HCT116 (cell line): ENCODE measurements around the gene PPP1R37. TPM values are rescaled to one million over a fixed set of nuclear protein-coding genes. Genes with fewer than 3 reads are reported as not detected.

Source experiments
- ATAC-seq: fragments of 200-7000 bp; cut with Tn5 transposase; 2 replicates; pipeline ENCODE4 v1.9.1; 2020; ENCODE audit warnings: mild to moderate bottlenecking, moderate library complexity
- BruUV-seq: library from RNA; stranded (reverse); fragments of 400-500 nt; replicated peaks from 2 replicates; lab custom pipeline; 2021; lab: Mats Ljungman, UMichigan
- CTCF ChIA-PET: fragments of 300-600 bp; sonication (Branson Sonifier 250); formaldehyde crosslinking; loops from one replicate; lab custom pipeline; 2021; ENCODE audit warnings: antibody characterized with exemption; lab: Charles Lee
- POLR2A ChIA-PET: fragments of 300-600, 350-600 bp; sonication (Branson Sonifier 250); formaldehyde crosslinking; loops from one replicate; lab custom pipeline; 2021; ENCODE audit warnings: antibody characterized with exemption; lab: Charles Lee
- RAD21 ChIA-PET, 2 experiments: fragments of 300-600 bp; sonication (Branson Sonifier 250); formaldehyde crosslinking; loops; one replicate each; lab custom pipeline; 2023; ENCODE audit warnings: low total read pairs in 2 of 2; ENCODE audit not compliant: uncharacterized antibody in 2 of 2, unreplicated experiment in 2 of 2, low non-redundant PET in 1 of 2; lab: Charles Lee
- DNase-seq: peaks from one replicate; pipeline ENCODE4 v3.0.0-alpha.2; 2010; ENCODE audit warnings: low read depth, low spot score
- H2AFZ ChIP-seq: fragments of 200-600 bp; shearing (Covaris generic), sonication (generic); 2 replicates; pipeline ENCODE4 v1.6.1; 2017; ENCODE audit warnings: low read depth, mixed run types, mixed read lengths, antibody characterized with exemption, low read length; ENCODE audit not compliant: poor library complexity, severe bottlenecking
- H3K27ac ChIP-seq: 2 replicates; pipeline ENCODE4 v1.5.1; 2012; ENCODE audit warnings: low read depth, low read length
- H3K27me3 ChIP-seq: fragments of 200-600 bp; sonication (generic); 2 replicates; pipeline ENCODE4 v1.6.1; 2016; ENCODE audit warnings: mixed run types, low read length, mixed read lengths; ENCODE audit not compliant: insufficient read depth
- H3K36me3 ChIP-seq, 2 experiments: fragments of 200-500 bp in 1 of 2; fragments of 200-600 bp in 1 of 2; sonication (Bioruptor generic) in 1 of 2; sonication (generic) in 1 of 2; 2 replicates each; pipeline versions ENCODE4 v1.5.1 to v1.6.1; 2014 to 2016; ENCODE audit warnings: low read length in 2 of 2, inconsistent platforms in 1 of 2, mixed read lengths in 1 of 2, mixed run types in 1 of 2; ENCODE audit not compliant: insufficient read depth in 2 of 2, control insufficient read depth in 1 of 2
- H3K4me1 ChIP-seq, 2 experiments: fragments of 200-600 bp in 1 of 2; sonication (generic) in 1 of 2; 2 replicates each; pipeline versions ENCODE4 v1.5.1 to v1.6.1; 2012 to 2017; ENCODE audit warnings: low read length in 2 of 2, inconsistent platforms in 1 of 2, mild to moderate bottlenecking in 1 of 2, mixed read lengths in 1 of 2, mixed run types in 1 of 2, moderate library complexity in 1 of 2; ENCODE audit not compliant: insufficient read depth in 2 of 2, control insufficient read depth in 1 of 2
- H3K4me2 ChIP-seq: fragments of 200-600 bp; sonication (generic); 2 replicates; pipeline ENCODE4 v1.6.1; 2017; ENCODE audit warnings: mixed run types, low read length, mixed read lengths
- H3K4me3 ChIP-seq, 2 experiments: fragments of 200-600 bp in 1 of 2; sonication (generic) in 1 of 2; replicated peaks in 1 of 2; 2 replicates each; pipeline ENCODE4 v1.5.1; 2011 to 2016; ENCODE audit warnings: low read length in 2 of 2, control low read depth in 1 of 2, low read depth in 1 of 2, mild to moderate bottlenecking in 1 of 2, mixed read lengths in 1 of 2, mixed run types in 1 of 2
- H3K79me2 ChIP-seq: fragments of 200-600 bp; sonication (generic); 2 replicates; pipeline ENCODE4 v1.6.1; 2017; ENCODE audit warnings: mild to moderate bottlenecking, mixed run types, low read length, moderate library complexity, mixed read lengths; ENCODE audit not compliant: insufficient read depth
- H3K9ac ChIP-seq: fragments of 200-600 bp; sonication (generic); 2 replicates; pipeline ENCODE4 v1.6.1; 2016; ENCODE audit warnings: low read length, mixed read lengths
- H3K9me2 ChIP-seq: fragments of 200-600 bp; sonication (generic), shearing (Covaris generic); 2 replicates; pipeline ENCODE4 v1.6.1; 2017; ENCODE audit warnings: mixed run types, mild to moderate bottlenecking, moderate library complexity; ENCODE audit not compliant: insufficient read depth
- H3K9me3 ChIP-seq, 2 experiments: fragments of 200-500 bp in 1 of 2; fragments of 200-600 bp in 1 of 2; sonication (Bioruptor generic) in 1 of 2; sonication (generic) in 1 of 2; 2 replicates each; pipeline ENCODE4 v1.6.1; 2014 to 2017; ENCODE audit warnings: low read length in 2 of 2, mixed read lengths in 2 of 2, inconsistent platforms in 1 of 2, low read depth in 1 of 2, mild to moderate bottlenecking in 1 of 2, mixed run types in 1 of 2, moderate library complexity in 1 of 2; ENCODE audit not compliant: control insufficient read depth in 1 of 2, insufficient read depth in 1 of 2
- H4K20me1 ChIP-seq: fragments of 200-600 bp; sonication (generic), shearing (Covaris generic); 2 replicates; pipeline ENCODE4 v1.6.1; 2017; ENCODE audit warnings: mixed run types, mild to moderate bottlenecking, moderate library complexity; ENCODE audit not compliant: insufficient read depth
- ATF3 ChIP-seq: IDR thresholded peaks from 2 replicates; pipeline ENCODE4 v1.6.1; 2012
- CTCF ChIP-seq, 3 experiments: fragments of 200-600 bp in 1 of 3; sonication (generic) in 1 of 3; IDR thresholded peaks in 2 of 3; conservative IDR thresholded peaks in 1 of 3; 2 replicates each; pipeline ENCODE4 v1.5.1; 2012 to 2017; ENCODE audit warnings: low read depth in 2 of 3, low read length in 2 of 3, antibody characterized with exemption in 1 of 3, borderline replicate concordance in 1 of 3, control low read depth in 1 of 3, mild to moderate bottlenecking in 1 of 3, mixed read lengths in 1 of 3, mixed run types in 1 of 3, moderate library complexity in 1 of 3; ENCODE audit not compliant: insufficient read depth in 1 of 3
- EGR1 ChIP-seq: IDR thresholded peaks from 2 replicates; pipeline ENCODE4 v1.6.1; 2012; ENCODE audit warnings: low read depth
- EZH2 ChIP-seq: fragments of 200-600 bp; sonication (generic); IDR thresholded peaks from 2 replicates; pipeline ENCODE4 v1.6.1; 2017; ENCODE audit warnings: antibody characterized with exemption, mixed run types
- EZH2phosphoT487 ChIP-seq: fragments of 200-600 bp; IDR thresholded peaks from 2 replicates; pipeline ENCODE4 v1.6.1; 2018; ENCODE audit warnings: antibody characterized with exemption, borderline replicate concordance
- FOSL1 ChIP-seq: IDR thresholded peaks from 2 replicates; pipeline ENCODE4 v1.6.1; 2012; ENCODE audit warnings: low read depth
- JUND ChIP-seq: IDR thresholded peaks from 2 replicates; pipeline ENCODE4 v1.6.1; 2012
- MAX ChIP-seq: IDR thresholded peaks from 2 replicates; pipeline ENCODE4 v1.6.1; 2012
- POLR2A ChIP-seq: IDR thresholded peaks from 2 replicates; pipeline ENCODE4 v1.7.0; 2011; ENCODE audit warnings: borderline replicate concordance; ENCODE audit not compliant: insufficient read depth, insufficient read length; ENCODE audit errors: extremely low read depth
- POLR2AphosphoS5 ChIP-seq: IDR thresholded peaks from 2 replicates; pipeline ENCODE4 v1.6.1; 2011; ENCODE audit warnings: mild to moderate bottlenecking, low read depth, low read length, moderate library complexity
- RAD21 ChIP-seq: IDR thresholded peaks from 2 replicates; pipeline ENCODE4 v1.6.1; 2012; ENCODE audit warnings: low read depth, mild to moderate bottlenecking
- REST ChIP-seq: IDR thresholded peaks from 2 replicates; pipeline ENCODE4 v1.6.1; 2012; ENCODE audit warnings: low read depth
- SRF ChIP-seq: IDR thresholded peaks from 2 replicates; pipeline ENCODE4 v1.6.1; 2012; ENCODE audit warnings: low read depth
- TCF7L2 ChIP-seq: IDR thresholded peaks from 2 replicates; pipeline ENCODE4 v1.7.0; 2011; ENCODE audit warnings: borderline replicate concordance, inconsistent platforms; ENCODE audit not compliant: insufficient read depth, insufficient read length; ENCODE audit errors: extremely low read depth
- YY1 ChIP-seq: IDR thresholded peaks from 2 replicates; pipeline ENCODE4 v1.6.1; 2011; ENCODE audit warnings: low read length, low read depth, moderate library complexity, mild to moderate bottlenecking; ENCODE audit not compliant: insufficient replicate concordance; ENCODE audit errors: extremely low read depth
- ZBTB33 ChIP-seq: IDR thresholded peaks from 2 replicates; pipeline ENCODE4 v1.6.1; 2011; ENCODE audit warnings: mild to moderate bottlenecking, low read length, moderate library complexity; ENCODE audit not compliant: insufficient replicate concordance; ENCODE audit errors: extremely low read depth
- ZNF274 ChIP-seq: fragments of 200-500 bp; sonication (Bioruptor generic); IDR thresholded peaks from 2 replicates; pipeline ENCODE4 v1.6.1; 2014; ENCODE audit warnings: mild to moderate bottlenecking, low read depth, low read length, inconsistent platforms
- intact Hi-C: fragments of 100-400 bp; cut with micrococcal nuclease; formaldehyde crosslinking; loops from 2 replicates; pipeline ENCODE4 v1.10.0; 2022
- total RNA-seq: library from RNA; stranded (reverse); gene quantifications from one replicate; pipeline ENCODE4 v1.2.1, GENCODE V29; 2021; ENCODE audit not compliant: unreplicated experiment

The PPP1R37 gene
- total RNA-seq, 1 experiment from 2014 or later: 32.7 TPM

GRCh38 chr19:45079063-45079910 lies 13.7 kb upstream of the PPP1R37 start, which contains the start of gene GEMIN7:
TSS of gene GEMIN7 (plus strand) at chr19:45079260. CDS start at chr19:45090115, 10,855 bp downstream.
- Histone ChIP-seq H4K20me1 (no peaks in the 10 kb centered on the region), H3K9me3 (no peaks in the 10 kb centered on the region), H3K79me2 (peaks cover 64% of the 10 kb centered on the region), H3K27me3 (no peaks in the 10 kb centered on the region), H3K9ac (peak within 1 kb of the TSS; percentile 98), H3K4me3 (peak within 1 kb of the TSS; percentile 99), H3K27ac (peak within 1 kb of the TSS; percentile 73), H2AFZ (no peak within 1 kb of the TSS), H3K9me2 (no peaks in the 10 kb centered on the region), H3K4me1 (peaks cover 31 to 45% of the 10 kb centered on the region in 2 experiments), H3K4me2 (peak within 1 kb of the TSS; percentile 91), H3K36me3 (peaks cover 2 to 15% of the 10 kb centered on the region in 2 experiments; a peak in 2 of 4 replicates)
- ChIA-PET POLR2A (interaction anchor here (1.0 to 2.9 kb wide), 2 partner anchors 10 to 13 kb away, joined by 3 to 10 read pairs; partner anchors contain the start of gene PPP1R37), CTCF (interaction anchor here (1.1 kb wide), 2 partner anchors 12 to 20 kb away, joined by 4 to 5 read pairs; no protein-coding TSS in a partner anchor), RAD21 (no interaction called here)
- ATAC-seq (peak; percentile 56), DNase-seq (peak; percentile 44)
- intact Hi-C loops: loop anchor here (5.0 kb wide), 1 partner anchor 258 kb away; no protein-coding TSS in a partner anchor
- TSS peak; percentile 76 for BruUV-seq
- TF ChIP-seq ATF3: no peak
- TF ChIP-seq YY1: peak; percentile 77
- no peak for TF ChIP-seq JUND
- TF ChIP-seq FOSL1: no peak
- TF ChIP-seq CTCF (IDR thresholded peaks at IDR 0.05 in 2 of 3, conservative IDR thresholded peaks at IDR 0.05 in 1 of 3; ENCODE audit: borderline replicate concordance in 1 of 3, insufficient read depth in 1 of 3, low read depth in 2 of 3, low read length in 2 of 3): no peak
- peak; percentile 99 for TF ChIP-seq MAX
- TF ChIP-seq ZNF274: no peak
- no peak for TF ChIP-seq RAD21
- peak; percentile 76 for TF ChIP-seq TCF7L2
- TF ChIP-seq ZBTB33: peak; percentile 71
- no peak; the same call in 1 of the 2 replicates for TF ChIP-seq SRF
- no peak for TF ChIP-seq EGR1
- no peak for TF ChIP-seq EZH2phosphoT487
- TF ChIP-seq POLR2AphosphoS5: peak; percentile 84
- TF ChIP-seq POLR2A: no peak
- no peak for TF ChIP-seq REST
- no peak for TF ChIP-seq EZH2
